Measurements from ENCODE around the gene ZNF681. TPM values are rescaled to one million over a fixed set of nuclear protein-coding genes. Genes with fewer than 3 reads are reported as not detected.

The ZNF681 gene
- total and polyA plus RNA-seq, 12 donors = 0.29 to 0.89 (median 0.56) TPM

- Histone ChIP-seq H3K27me3 (no peaks in the 10 kb centered on the region), H3K4me1 (peaks cover 0 to 9% (median 0%) of the 10 kb centered on the region in 9 donors), H3K36me3 (no peaks in the 10 kb centered on the region), H3K4me3 (no peak overlapping the region), H3K9me3 (peaks cover 0 to 28% (median 0%) of the 10 kb centered on the region in 11 donors), H3K27ac (no peak overlapping the region)
- TF ChIP-seq CTCF (IDR thresholded peaks at IDR 0.05) = no peak
- intact Hi-C loops (cut with DNase I) = no loop called here
- DNase-seq (no peak), ATAC-seq (no peak)
Observed at GRCh38 chr19:23800868-23801267, 42.2 kb upstream of the ZNF681 start.

- TF ChIP-seq CTCF (IDR thresholded peaks at IDR 0.05) = no peak
- Histone ChIP-seq H3K9me3 (peaks cover 0 to 29% (median 4%) of the 10 kb centered on the region in 11 donors), H3K4me1 (peaks cover 0 to 9% (median 0%) of the 10 kb centered on the region in 9 donors), H3K27me3 (no peaks in the 10 kb centered on the region), H3K4me3 (no peak overlapping the region), H3K36me3 (no peaks in the 10 kb centered on the region), H3K27ac (no peak overlapping the region)
- 89 to 94% methylated on average over 3 of the region's 3 CpGs for WGBS, 2 donors
- no peak for DNase-seq
- ATAC-seq = no peak
- intact Hi-C loops (cut with DNase I) = no loop called here
Observed at GRCh38 chr19:23800271-23800670, 41.6 kb upstream of the ZNF681 start.

- no peak for TF ChIP-seq CTCF (IDR thresholded peaks at IDR 0.05)
- H3K27ac ChIP-seq = no peak overlapping the region
- peaks cover 0 to 34% (median 10%) of the 10 kb centered on the region in 11 donors for H3K9me3 ChIP-seq
- H3K27me3 ChIP-seq = no peaks in the 10 kb centered on the region
- 15 to 34% methylated on average over 3 of the region's 5 CpGs for WGBS, 2 donors
- ATAC-seq (peak in 4 of 8 donors; percentile 30 to 69 (median 44)), DNase-seq (no peak)
- H3K4me3 ChIP-seq = no peak overlapping the region
- intact Hi-C loops (cut with DNase I) = loop anchor here in 1 of 10 donors (5.0 kb wide), 1 partner anchor 422 kb away; no protein-coding TSS in a partner anchor
- H3K36me3 ChIP-seq = no peaks in the 10 kb centered on the region
- H3K4me1 ChIP-seq = peaks cover 0 to 9% (median 0%) of the 10 kb centered on the region in 9 donors
Observed at GRCh38 chr19:23799321-23799720, 40.6 kb upstream of the ZNF681 start.

GRCh38 chr19:23795462-23795861 is 36.8 kb upstream of the ZNF681 start:
- intact Hi-C loops (cut with DNase I) = loop anchor here in 1 of 10 donors (5.0 kb wide), 1 partner anchor 418 kb away; no protein-coding TSS in a partner anchor
- Histone ChIP-seq H3K27me3 (no peaks in the 10 kb centered on the region), H3K4me3 (no peak overlapping the region), H3K4me1 (peaks cover 0 to 9% (median 0%) of the 10 kb centered on the region in 9 donors), H3K9me3 (peaks cover 0 to 31% (median 10%) of the 10 kb centered on the region in 11 donors), H3K27ac (no peak overlapping the region), H3K36me3 (no peaks in the 10 kb centered on the region)
- ATAC-seq (no peak), DNase-seq (no peak)
- TF ChIP-seq CTCF (IDR thresholded peaks at IDR 0.05) = no peak

Measured in heart right ventricle (tissue), 16 donors.